ENCODE measurements around the gene GSTM2. TPM values are rescaled to one million over a fixed set of nuclear protein-coding genes. Genes with fewer than 3 reads are reported as not detected.

The GSTM2 gene
- total and polyA plus RNA-seq, 2 of the 4 experiments (the other 2 are of a cell fraction), result 10.2 to 85.5 TPM

GRCh38 chr1:109631513-109632505, 36.0 kb upstream of the GSTM2 start (continued):
- TF ChIP-seq, protein P1, sequence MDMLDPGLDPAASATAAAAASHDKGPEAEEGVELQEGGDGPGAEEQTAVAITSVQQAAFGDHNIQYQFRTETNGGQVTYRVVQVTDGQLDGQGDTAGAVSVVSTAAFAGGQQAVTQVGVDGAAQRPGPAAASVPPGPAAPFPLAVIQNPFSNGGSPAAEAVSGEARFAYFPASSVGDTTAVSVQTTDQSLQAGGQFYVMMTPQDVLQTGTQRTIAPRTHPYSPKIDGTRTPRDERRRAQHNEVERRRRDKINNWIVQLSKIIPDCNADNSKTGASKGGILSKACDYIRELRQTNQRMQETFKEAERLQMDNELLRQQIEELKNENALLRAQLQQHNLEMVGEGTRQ (IDR thresholded peaks at IDR 0.05; ENCODE audit: low read depth, low read length), result no peak

DNA sequence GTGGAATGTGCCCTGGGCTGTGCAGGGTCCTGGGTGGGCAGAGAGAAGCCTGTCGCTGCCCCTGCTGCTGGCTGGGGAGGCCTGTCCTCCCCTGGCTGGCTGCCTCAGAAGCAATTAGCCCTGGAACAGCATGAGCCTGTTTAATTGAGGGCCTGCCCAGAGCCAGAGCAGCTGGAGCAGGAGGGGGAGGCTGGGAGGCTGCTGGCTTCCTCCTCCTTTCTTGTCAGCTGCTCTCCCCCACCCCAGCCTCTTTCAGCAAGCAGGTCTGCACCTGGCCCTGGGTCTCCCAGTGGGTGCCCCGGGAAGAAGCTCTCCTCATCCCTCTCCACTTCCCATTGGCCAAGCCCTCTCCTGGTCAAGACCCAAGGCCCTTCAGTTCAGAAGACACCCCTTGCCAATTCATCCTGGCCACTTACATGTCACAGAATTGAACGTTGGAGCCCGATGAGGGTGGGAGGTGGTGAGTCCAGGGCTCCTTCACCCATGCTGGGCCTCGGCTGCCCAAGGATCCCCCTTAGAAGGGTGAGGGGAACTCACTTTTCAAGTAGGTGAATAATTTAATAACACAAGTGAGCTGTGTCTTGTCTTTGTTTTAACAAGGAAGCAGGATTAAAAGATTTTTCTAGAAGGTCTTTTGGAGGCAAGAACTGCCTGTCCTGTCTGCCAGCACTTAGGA, 35.0 kb upstream of the GSTM2 start:
- ChIA-PET POLR2A (ENCODE audit: unreplicated experiment) (no interaction called here), CTCF (interaction anchor here (0.9 kb wide), 1 partner anchor 348 kb away, joined by 4 read pairs; no protein-coding TSS in a partner anchor)
- Histone ChIP-seq H2AFZ (replicated peaks; ENCODE audit: low read length, poor library complexity) (no peak overlapping the region), H3K18ac (ENCODE audit: low read depth, low read length) (no peak overlapping the region), H4K8ac (ENCODE audit: low read depth in 2 of 2, low read length in 2 of 2) (no peak overlapping the region), H3K9me1 (ENCODE audit: insufficient read depth, low read length) (no peaks in the 10 kb centered on the region), H3K4me3 (ENCODE audit: insufficient read depth, low read depth, low read length) (no peak overlapping the region), H2AK5ac (ENCODE audit: low read depth, low read length) (no peak overlapping the region), H2BK5ac (ENCODE audit: low read depth, low read length, poor library complexity, severe bottlenecking) (no peak overlapping the region), H3K23ac (ENCODE audit: low read depth, low read length) (no peak overlapping the region), H2BK15ac (ENCODE audit: low read depth, low read length) (no peak overlapping the region), H3K4me1 (ENCODE audit: control insufficient read depth, insufficient read depth, low read length) (peaks cover 10% of the 10 kb centered on the region), H3K9me3 (ENCODE audit: control insufficient read depth, insufficient read depth, low read length) (no peaks in the 10 kb centered on the region), H3K4me2 (ENCODE audit: low read depth, low read length) (no peak overlapping the region), H4K20me1 (ENCODE audit: insufficient read depth, low read length) (peaks cover 9% of the 10 kb centered on the region), H3K36me3 (ENCODE audit: control insufficient read depth, insufficient read depth, low read length) (peaks cover 47% of the 10 kb centered on the region), H3K4ac (ENCODE audit: low read depth, low read length) (no peak overlapping the region), H4K91ac (ENCODE audit: insufficient read depth, low read depth, low read length) (no peak overlapping the region), H3K56ac (ENCODE audit: extremely low read depth, insufficient read depth, low read length) (no peak overlapping the region), H2BK20ac (ENCODE audit: low read depth, low read length) (no peak overlapping the region), H3K27ac (ENCODE audit: insufficient read depth, low read length) (no peak overlapping the region), H2BK120ac (ENCODE audit: low read depth, low read length) (no peak overlapping the region), H3K79me1 (ENCODE audit: low read depth in 1 of 2, low read length in 2 of 2) (peaks cover 20 to 28% of the 10 kb centered on the region in 2 experiments; a peak in 3 of 4 replicates), H3K14ac (replicated peaks; ENCODE audit: low read depth, low read length) (no peak overlapping the region), H3K9ac (ENCODE audit: low read depth, low read length) (no peak overlapping the region), H2AK9ac (replicated peaks; ENCODE audit: low read depth, low read length, poor library complexity) (no peak overlapping the region), H3K27me3 (ENCODE audit: control insufficient read depth, insufficient read depth, low read length) (no peaks in the 10 kb centered on the region), H4K5ac (ENCODE audit: low read depth, low read length) (no peak overlapping the region)
- WGBS, 2 experiments (ENCODE audit: extremely low coverage in 2 of 2, insufficient read length in 1 of 2), result 86% methylated on average over 1 of the region's 5 CpGs; no CpG with 5 or more reads in 1 of the 2 experiments
- in situ Hi-C loops (cut with MboI; ENCODE audit: low sequenced_read_pairs) (no loop called here), dilution Hi-C loops (cut with HindIII; ENCODE audit: low sequenced_read_pairs, unreplicated experiment) (no loop called here), intact Hi-C loops (cut with micrococcal nuclease) (no loop called here)
- BruUV-seq (replicated peaks), result no TSS peak
- DNase-seq (no peak), ATAC-seq (ENCODE audit: low read depth) (no peak)
- no peak for TF ChIP-seq RAD21 (IDR thresholded peaks at IDR 0.05; ENCODE audit: low read length)
- no peak for TF ChIP-seq BHLHE40 (IDR thresholded peaks at IDR 0.05; ENCODE audit: low read depth, low read length)
- no peak for TF ChIP-seq CHD1 (IDR thresholded peaks at IDR 0.05; ENCODE audit: low read depth, low read length)
- TF ChIP-seq FOS (IDR thresholded peaks at IDR 0.05; ENCODE audit: low read depth, low read length), result no peak
- TF ChIP-seq MAZ (IDR thresholded peaks at IDR 0.05; ENCODE audit: borderline replicate concordance, low read depth, low read length), result no peak
- TF ChIP-seq RFX5 (IDR thresholded peaks at IDR 0.05; ENCODE audit: low read depth, low read length), result no peak
- no peak for TF ChIP-seq CTCF (conservative IDR thresholded peaks at IDR 0.05; ENCODE audit: low read depth, low read length)
- TF ChIP-seq RCOR1 (IDR thresholded peaks at IDR 0.05; ENCODE audit: insufficient replicate concordance, low read length), result no peak
- no peak for TF ChIP-seq POLR2A (IDR thresholded peaks at IDR 0.05; ENCODE audit: low read depth, low read length)
- TF ChIP-seq, protein P1 (IDR thresholded peaks at IDR 0.05; ENCODE audit: low read depth, low read length), result no peak
- TF ChIP-seq MXI1 (IDR thresholded peaks at IDR 0.05; ENCODE audit: borderline replicate concordance, low read depth, low read length), result no peak
